ENCODE results near the gene OR5AC2.

Gene OR5AC2

DNA sequence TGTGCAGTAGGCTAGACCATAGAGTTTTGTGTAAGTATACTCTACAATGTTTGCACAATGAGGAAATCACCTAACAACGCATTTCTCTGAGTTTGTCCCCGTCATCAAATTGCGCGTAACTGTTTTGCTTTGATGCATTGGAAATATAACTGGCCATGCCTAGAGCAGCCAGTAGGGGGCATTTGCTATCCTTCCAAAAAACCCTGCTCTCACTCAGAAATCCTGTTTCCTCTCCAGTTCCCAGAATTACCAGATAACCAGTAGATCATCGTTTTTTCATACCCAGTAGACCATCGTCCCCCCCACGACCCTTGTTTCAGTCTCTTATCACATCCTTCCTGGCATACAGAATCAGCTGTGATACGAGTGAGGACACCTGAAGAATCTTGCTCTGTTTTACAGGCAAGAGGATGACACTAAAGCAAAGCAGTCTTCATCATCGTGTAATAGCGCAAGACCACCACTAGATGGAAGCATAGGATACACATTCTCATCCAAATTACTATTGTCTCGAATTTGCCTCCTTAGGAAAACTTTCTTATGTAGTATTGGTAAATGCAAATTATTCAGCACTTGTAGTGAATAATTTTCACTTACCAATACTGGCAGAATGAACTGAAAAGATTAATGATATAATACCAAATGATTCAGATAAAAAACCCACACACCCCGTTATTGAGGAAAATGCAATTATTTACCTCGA lies 47.5 kb upstream of the OR5AC2 start:
- Histone ChIP-seq H3K4me2 (ENCODE audit: low read depth, low read length) (peak overlapping the region; percentile 68), H3K9ac (ENCODE audit: low read length) (no peak overlapping the region), H3K36me3 (replicated peaks; ENCODE audit: insufficient read depth, low read length) (no peaks in the 10 kb centered on the region), H3K27me3 (replicated peaks; ENCODE audit: insufficient read depth, low read length) (no peaks in the 10 kb centered on the region), H3F3A (ENCODE audit: insufficient read depth, low read length) (no peaks in the 10 kb centered on the region), H3K4me1 (ENCODE audit: low read length) (no peaks in the 10 kb centered on the region), H3K9me3 (replicated peaks; ENCODE audit: insufficient read depth, low read length) (no peaks in the 10 kb centered on the region), H3K79me2 (ENCODE audit: low read length) (no peaks in the 10 kb centered on the region), H3K9me2 (replicated peaks; ENCODE audit: insufficient read depth, low read length) (no peaks in the 10 kb centered on the region), H4K20me1 (ENCODE audit: insufficient read depth, low read length) (no peaks in the 10 kb centered on the region), H3K4me3 (ENCODE audit: low read length) (peak overlapping the region; percentile 58), H3K27ac (ENCODE audit: low read length) (no peak overlapping the region), H2AFZ (ENCODE audit: low read length) (peak overlapping the region; percentile 57)
- DNase-seq, result peak; percentile 83
- no peak for TF ChIP-seq EZH2phosphoT487 (IDR thresholded peaks at IDR 0.05; ENCODE audit: low read length)
- TF ChIP-seq, protein P1, sequence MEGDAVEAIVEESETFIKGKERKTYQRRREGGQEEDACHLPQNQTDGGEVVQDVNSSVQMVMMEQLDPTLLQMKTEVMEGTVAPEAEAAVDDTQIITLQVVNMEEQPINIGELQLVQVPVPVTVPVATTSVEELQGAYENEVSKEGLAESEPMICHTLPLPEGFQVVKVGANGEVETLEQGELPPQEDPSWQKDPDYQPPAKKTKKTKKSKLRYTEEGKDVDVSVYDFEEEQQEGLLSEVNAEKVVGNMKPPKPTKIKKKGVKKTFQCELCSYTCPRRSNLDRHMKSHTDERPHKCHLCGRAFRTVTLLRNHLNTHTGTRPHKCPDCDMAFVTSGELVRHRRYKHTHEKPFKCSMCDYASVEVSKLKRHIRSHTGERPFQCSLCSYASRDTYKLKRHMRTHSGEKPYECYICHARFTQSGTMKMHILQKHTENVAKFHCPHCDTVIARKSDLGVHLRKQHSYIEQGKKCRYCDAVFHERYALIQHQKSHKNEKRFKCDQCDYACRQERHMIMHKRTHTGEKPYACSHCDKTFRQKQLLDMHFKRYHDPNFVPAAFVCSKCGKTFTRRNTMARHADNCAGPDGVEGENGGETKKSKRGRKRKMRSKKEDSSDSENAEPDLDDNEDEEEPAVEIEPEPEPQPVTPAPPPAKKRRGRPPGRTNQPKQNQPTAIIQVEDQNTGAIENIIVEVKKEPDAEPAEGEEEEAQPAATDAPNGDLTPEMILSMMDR (IDR thresholded peaks at IDR 0.05; ENCODE audit: low read length), result peak; percentile 91

DNA sequence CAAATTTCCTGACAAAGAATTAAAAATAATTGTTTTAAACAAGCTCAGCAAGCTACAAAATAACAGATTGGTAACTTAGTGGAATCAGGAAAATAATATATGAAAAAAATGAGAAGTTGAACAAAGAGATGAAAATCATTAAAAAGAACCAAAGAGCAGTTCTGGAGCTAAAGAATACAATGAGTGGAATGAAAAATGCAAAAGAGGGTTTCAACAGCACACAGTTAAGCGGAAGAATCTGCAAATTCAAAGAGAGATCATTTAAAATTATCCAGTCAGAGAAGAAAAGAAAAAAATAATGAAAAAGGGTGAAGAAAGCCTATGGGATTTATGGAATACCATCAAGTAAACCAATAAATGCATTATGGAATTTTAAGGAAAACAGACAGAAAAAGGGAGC lies 45.6 kb upstream of the OR5AC2 start:
- H3F3A ChIP-seq (ENCODE audit: insufficient read depth, low read length), result no peaks in the 10 kb centered on the region
- H3K4me2 ChIP-seq (ENCODE audit: low read depth, low read length), result no peak overlapping the region
- H3K9ac ChIP-seq (ENCODE audit: low read length), result no peak overlapping the region

GRCh38 chr3:98048586-98048985 lies 38.4 kb upstream of the OR5AC2 start:
- Histone ChIP-seq H3F3A (ENCODE audit: insufficient read depth, low read length) (no peaks in the 10 kb centered on the region), H3K27me3 (replicated peaks; ENCODE audit: insufficient read depth, low read length) (no peaks in the 10 kb centered on the region), H3K4me1 (ENCODE audit: low read length) (no peaks in the 10 kb centered on the region), H2AFZ (ENCODE audit: low read length) (no peak overlapping the region), H3K4me2 (ENCODE audit: low read depth, low read length) (no peak overlapping the region), H3K9me3 (replicated peaks; ENCODE audit: insufficient read depth, low read length) (no peaks in the 10 kb centered on the region), H3K9ac (ENCODE audit: low read length) (no peak overlapping the region), H3K9me2 (replicated peaks; ENCODE audit: insufficient read depth, low read length) (no peaks in the 10 kb centered on the region), H3K36me3 (replicated peaks; ENCODE audit: insufficient read depth, low read length) (no peaks in the 10 kb centered on the region), H3K4me3 (ENCODE audit: low read length) (no peak overlapping the region), H4K20me1 (ENCODE audit: insufficient read depth, low read length) (no peaks in the 10 kb centered on the region), H3K27ac (ENCODE audit: low read length) (no peak overlapping the region), H3K79me2 (ENCODE audit: low read length) (no peaks in the 10 kb centered on the region)
- DNase-seq, result no peak
- TF ChIP-seq, protein P1 (IDR thresholded peaks at IDR 0.05; ENCODE audit: low read length), result no peak
- TF ChIP-seq EZH2 (optimal IDR thresholded peaks at IDR 0.05; ENCODE audit: low read depth, low read length), result no peak
- TF ChIP-seq EZH2phosphoT487 (IDR thresholded peaks at IDR 0.05; ENCODE audit: low read length), result no peak

More for the DNA sequence above, 45.6 kb upstream of the OR5AC2 start:
- H3K4me3 ChIP-seq (ENCODE audit: low read length), result no peak overlapping the region
- TF ChIP-seq, protein P1 (IDR thresholded peaks at IDR 0.05; ENCODE audit: low read length), result no peak
- TF ChIP-seq EZH2phosphoT487 (IDR thresholded peaks at IDR 0.05; ENCODE audit: low read length), result no peak
- no peak for TF ChIP-seq EZH2 (optimal IDR thresholded peaks at IDR 0.05; ENCODE audit: low read depth, low read length)
- H2AFZ ChIP-seq (ENCODE audit: low read length), result no peak overlapping the region
- H3K79me2 ChIP-seq (ENCODE audit: low read length), result no peaks in the 10 kb centered on the region
- no peak for DNase-seq
- no peaks in the 10 kb centered on the region for H3K27me3 ChIP-seq (replicated peaks; ENCODE audit: insufficient read depth, low read length)
- no peaks in the 10 kb centered on the region for H3K9me2 ChIP-seq (replicated peaks; ENCODE audit: insufficient read depth, low read length)
- no peak overlapping the region for H3K27ac ChIP-seq (ENCODE audit: low read length)
- no peaks in the 10 kb centered on the region for H3K9me3 ChIP-seq (replicated peaks; ENCODE audit: insufficient read depth, low read length)
- H3K4me1 ChIP-seq (ENCODE audit: low read length), result no peaks in the 10 kb centered on the region
- no peaks in the 10 kb centered on the region for H3K36me3 ChIP-seq (replicated peaks; ENCODE audit: insufficient read depth, low read length)
- no peaks in the 10 kb centered on the region for H4K20me1 ChIP-seq (ENCODE audit: insufficient read depth, low read length)

Measured in MM.1S (cell line).